ENCODE data around the gene VAMP8.

Gene VAMP8

GRCh38 chr2:85594715-85595300, 17.4 kb downstream of the VAMP8 start:
- peak overlapping the region; percentile 86 for H3K9ac ChIP-seq (ENCODE audit: low read depth, low read length)
- H3K36me3 ChIP-seq (ENCODE audit: insufficient read depth, low read length): peaks cover 29% of the 10 kb centered on the region
- peak overlapping the region; percentile 85 for H3K4me3 ChIP-seq (ENCODE audit: low read length)
- H3K9me3 ChIP-seq (replicated peaks; ENCODE audit: low read length): no peaks in the 10 kb centered on the region
- peak overlapping the region; percentile 92 for H3K4me2 ChIP-seq (ENCODE audit: low read length)
- no peaks in the 10 kb centered on the region for H3K27me3 ChIP-seq (ENCODE audit: control insufficient read depth, insufficient read depth, low read length)
- H3K4me1 ChIP-seq (ENCODE audit: control insufficient read depth, insufficient read depth, low read length): peaks cover 41% of the 10 kb centered on the region

- Histone ChIP-seq H3K4me2 (ENCODE audit: low read length) (peak within 1 kb of the TSS; percentile 92), H3K4me3 (ENCODE audit: low read length) (peak within 1 kb of the TSS; percentile 85), H3K9me3 (replicated peaks; ENCODE audit: low read length) (no peaks in the 10 kb centered on the region), H3K36me3 (ENCODE audit: insufficient read depth, low read length) (peaks cover 31% of the 10 kb centered on the region), H3K4me1 (ENCODE audit: control insufficient read depth, insufficient read depth, low read length) (peaks cover 34% of the 10 kb centered on the region), H3K27me3 (ENCODE audit: control insufficient read depth, insufficient read depth, low read length) (no peaks in the 10 kb centered on the region), H3K9ac (ENCODE audit: low read depth, low read length) (peak within 1 kb of the TSS; percentile 86)
These were observed 18.1 kb downstream of the VAMP8 start, which contains the start of gene RNF181 for GRCh38 chr2:85595301-85596025. TSS of gene RNF181 (plus strand) at chr2:85595745. CDS start at chr2:85595764, 19 bp downstream.

GRCh38 chr2:85596026-85596333, 18.6 kb downstream of the VAMP8 start:
- H3K36me3 ChIP-seq (ENCODE audit: insufficient read depth, low read length): peaks cover 31% of the 10 kb centered on the region
- H3K27me3 ChIP-seq (ENCODE audit: control insufficient read depth, insufficient read depth, low read length): no peaks in the 10 kb centered on the region
- H3K4me3 ChIP-seq (ENCODE audit: low read length): peak overlapping the region; percentile 85
- H3K9ac ChIP-seq (ENCODE audit: low read depth, low read length): peak overlapping the region; percentile 86
- H3K4me2 ChIP-seq (ENCODE audit: low read length): peak overlapping the region; percentile 92
- no peaks in the 10 kb centered on the region for H3K9me3 ChIP-seq (replicated peaks; ENCODE audit: low read length)
- peaks cover 29% of the 10 kb centered on the region for H3K4me1 ChIP-seq (ENCODE audit: control insufficient read depth, insufficient read depth, low read length)

- H3K9me3 ChIP-seq (replicated peaks; ENCODE audit: low read length): no peaks in the 10 kb centered on the region
- peak overlapping the region; percentile 85 for H3K4me3 ChIP-seq (ENCODE audit: low read length)
- peak overlapping the region; percentile 86 for H3K9ac ChIP-seq (ENCODE audit: low read depth, low read length)
- no peaks in the 10 kb centered on the region for H3K27me3 ChIP-seq (ENCODE audit: control insufficient read depth, insufficient read depth, low read length)
- peaks cover 27% of the 10 kb centered on the region for H3K4me1 ChIP-seq (ENCODE audit: control insufficient read depth, insufficient read depth, low read length)
- H3K4me2 ChIP-seq (ENCODE audit: low read length): peak overlapping the region; percentile 92
- H3K36me3 ChIP-seq (ENCODE audit: insufficient read depth, low read length): peaks cover 31% of the 10 kb centered on the region
These were observed 19.2 kb downstream of the VAMP8 start for GRCh38 chr2:85596486-85597143.

- peak overlapping the region; percentile 85 for H3K4me3 ChIP-seq (ENCODE audit: low read length)
These were observed 19.9 kb downstream of the VAMP8 start for GRCh38 chr2:85597241-85597640.

GRCh38 chr2:85598594-85599340, 21.4 kb downstream of the VAMP8 start:
- peaks cover 24% of the 10 kb centered on the region for H3K4me1 ChIP-seq (ENCODE audit: control insufficient read depth, insufficient read depth, low read length)
- no peak overlapping the region for H3K4me3 ChIP-seq (ENCODE audit: low read length)
- no peaks in the 10 kb centered on the region for H3K9me3 ChIP-seq (replicated peaks; ENCODE audit: low read length)

More at GRCh38 chr2:85597241-85597640, 19.9 kb downstream of the VAMP8 start:
- peaks cover 24% of the 10 kb centered on the region for H3K4me1 ChIP-seq (ENCODE audit: control insufficient read depth, insufficient read depth, low read length)
- H3K9ac ChIP-seq (ENCODE audit: low read depth, low read length): no peak overlapping the region
- H3K4me2 ChIP-seq (ENCODE audit: low read length): peak overlapping the region; percentile 92
- no peaks in the 10 kb centered on the region for H3K9me3 ChIP-seq (replicated peaks; ENCODE audit: low read length)
- peaks cover 31% of the 10 kb centered on the region for H3K36me3 ChIP-seq (ENCODE audit: insufficient read depth, low read length)
- H3K27me3 ChIP-seq (ENCODE audit: control insufficient read depth, insufficient read depth, low read length): no peaks in the 10 kb centered on the region

GRCh38 chr2:85599468-85600234, 22.3 kb downstream of the VAMP8 start:
- Histone ChIP-seq H3K9ac (ENCODE audit: low read depth, low read length) (no peak overlapping the region), H3K27me3 (ENCODE audit: control insufficient read depth, insufficient read depth, low read length) (no peaks in the 10 kb centered on the region), H3K4me3 (ENCODE audit: low read length) (no peak overlapping the region), H3K9me3 (replicated peaks; ENCODE audit: low read length) (no peaks in the 10 kb centered on the region), H3K36me3 (ENCODE audit: insufficient read depth, low read length) (peaks cover 31% of the 10 kb centered on the region), H3K4me1 (ENCODE audit: control insufficient read depth, insufficient read depth, low read length) (peaks cover 22% of the 10 kb centered on the region), H3K4me2 (ENCODE audit: low read length) (no peak overlapping the region)

More at GRCh38 chr2:85598594-85599340, 21.4 kb downstream of the VAMP8 start:
- no peaks in the 10 kb centered on the region for H3K27me3 ChIP-seq (ENCODE audit: control insufficient read depth, insufficient read depth, low read length)
- no peak overlapping the region for H3K9ac ChIP-seq (ENCODE audit: low read depth, low read length)
- H3K4me2 ChIP-seq (ENCODE audit: low read length): no peak overlapping the region
- peaks cover 31% of the 10 kb centered on the region for H3K36me3 ChIP-seq (ENCODE audit: insufficient read depth, low read length)

GRCh38 chr2:85600235-85600575, 22.8 kb downstream of the VAMP8 start:
- peaks cover 23% of the 10 kb centered on the region for H3K4me1 ChIP-seq (ENCODE audit: control insufficient read depth, insufficient read depth, low read length)
- H3K27me3 ChIP-seq (ENCODE audit: control insufficient read depth, insufficient read depth, low read length): no peaks in the 10 kb centered on the region
- H3K4me3 ChIP-seq (ENCODE audit: low read length): no peak overlapping the region
- H3K9ac ChIP-seq (ENCODE audit: low read depth, low read length): no peak overlapping the region
- peaks cover 31% of the 10 kb centered on the region for H3K36me3 ChIP-seq (ENCODE audit: insufficient read depth, low read length)
- H3K4me2 ChIP-seq (ENCODE audit: low read length): no peak overlapping the region
- no peaks in the 10 kb centered on the region for H3K9me3 ChIP-seq (replicated peaks; ENCODE audit: low read length)

- Histone ChIP-seq H3K4me3 (ENCODE audit: low read length) (peak overlapping the region; percentile 89), H3K36me3 (ENCODE audit: insufficient read depth, low read length) (peaks cover 33% of the 10 kb centered on the region), H3K9ac (ENCODE audit: low read depth, low read length) (peak overlapping the region; percentile 82), H3K9me3 (replicated peaks; ENCODE audit: low read length) (no peaks in the 10 kb centered on the region), H3K27me3 (ENCODE audit: control insufficient read depth, insufficient read depth, low read length) (no peaks in the 10 kb centered on the region), H3K4me2 (ENCODE audit: low read length) (peak overlapping the region; percentile 93), H3K4me1 (ENCODE audit: control insufficient read depth, insufficient read depth, low read length) (peaks cover 33% of the 10 kb centered on the region)
These were observed 23.8 kb downstream of the VAMP8 start for GRCh38 chr2:85600951-85601770.

- Histone ChIP-seq H3K27me3 (ENCODE audit: control insufficient read depth, insufficient read depth, low read length) (no peaks in the 10 kb centered on the region), H3K4me3 (ENCODE audit: low read length) (peak overlapping the region; percentile 89), H3K36me3 (ENCODE audit: insufficient read depth, low read length) (peaks cover 32% of the 10 kb centered on the region), H3K9me3 (replicated peaks; ENCODE audit: low read length) (no peaks in the 10 kb centered on the region), H3K4me2 (ENCODE audit: low read length) (peak overlapping the region; percentile 93), H3K4me1 (ENCODE audit: control insufficient read depth, insufficient read depth, low read length) (peaks cover 29% of the 10 kb centered on the region), H3K9ac (ENCODE audit: low read depth, low read length) (peak overlapping the region; percentile 82)
These were observed 24.5 kb downstream of the VAMP8 start for GRCh38 chr2:85601771-85602475.
